A673 (cell line): Measurements from ENCODE around the gene OR5AK2.

Source experiments
- CTCF ChIP-seq: fragments of 300-800, 200-600 bp; sonication (generic); conservative IDR thresholded peaks from 2 replicates; pipeline ENCODE4 v1.5.1; 2017; ENCODE audit warnings: low read depth, mild to moderate bottlenecking, antibody characterized with exemption, low read length, moderate library complexity, mixed read lengths
- EZH2 ChIP-seq: fragments of 200-600 bp; sonication (generic); IDR thresholded peaks from 2 replicates; pipeline ENCODE4 v1.6.1; 2017; ENCODE audit warnings: borderline replicate concordance, low read depth, mild to moderate bottlenecking, mixed read lengths, antibody characterized with exemption, low read length; ENCODE audit not compliant: poor library complexity, severe bottlenecking

GRCh38 chr11:56994532-56994931, 5.8 kb downstream of the OR5AK2 start:
- no peak for TF ChIP-seq CTCF
- no peak for TF ChIP-seq EZH2
